Activated gamma-delta T cell (primary cell): Measurements from ENCODE around the gene LRP1.

Experiments
- DNase-seq: peaks from one replicate; lab custom pipeline; 2025; lab: John Stamatoyannopoulos, UW

The LRP1 gene

DNA sequence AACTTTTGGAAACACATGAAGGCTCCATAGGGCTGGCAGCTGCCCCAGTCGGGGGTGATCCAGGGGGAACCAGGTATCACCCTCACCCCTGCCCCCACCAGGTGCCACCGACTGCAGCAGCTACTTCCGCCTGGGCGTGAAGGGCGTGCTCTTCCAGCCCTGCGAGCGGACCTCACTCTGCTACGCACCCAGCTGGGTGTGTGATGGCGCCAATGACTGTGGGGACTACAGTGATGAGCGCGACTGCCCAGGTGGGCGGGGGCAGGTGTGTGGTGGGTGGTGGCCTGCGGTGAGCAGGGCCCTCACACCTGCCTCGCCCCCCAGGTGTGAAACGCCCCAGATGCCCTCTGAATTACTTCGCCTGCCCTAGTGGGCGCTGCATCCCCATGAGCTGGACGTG, 66.0 kb downstream of the LRP1 start:
- no peak for DNase-seq

DNA sequence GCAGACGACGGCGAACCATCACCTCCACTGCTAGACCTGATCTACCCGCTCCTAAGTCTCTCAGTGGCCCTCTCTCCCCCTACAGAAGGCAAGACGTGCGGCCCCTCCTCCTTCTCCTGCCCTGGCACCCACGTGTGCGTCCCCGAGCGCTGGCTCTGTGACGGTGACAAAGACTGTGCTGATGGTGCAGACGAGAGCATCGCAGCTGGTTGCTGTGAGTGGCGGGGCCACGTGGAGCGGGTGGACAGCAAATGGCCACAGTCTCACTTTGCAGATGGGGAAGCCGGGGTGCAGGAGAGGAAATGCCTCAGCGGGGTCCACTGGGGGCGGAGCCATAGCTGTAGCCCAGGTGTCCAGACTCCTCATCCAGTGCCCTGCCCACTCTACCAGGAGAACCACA, 66.9 kb downstream of the LRP1 start:
- no peak for DNase-seq

DNA sequence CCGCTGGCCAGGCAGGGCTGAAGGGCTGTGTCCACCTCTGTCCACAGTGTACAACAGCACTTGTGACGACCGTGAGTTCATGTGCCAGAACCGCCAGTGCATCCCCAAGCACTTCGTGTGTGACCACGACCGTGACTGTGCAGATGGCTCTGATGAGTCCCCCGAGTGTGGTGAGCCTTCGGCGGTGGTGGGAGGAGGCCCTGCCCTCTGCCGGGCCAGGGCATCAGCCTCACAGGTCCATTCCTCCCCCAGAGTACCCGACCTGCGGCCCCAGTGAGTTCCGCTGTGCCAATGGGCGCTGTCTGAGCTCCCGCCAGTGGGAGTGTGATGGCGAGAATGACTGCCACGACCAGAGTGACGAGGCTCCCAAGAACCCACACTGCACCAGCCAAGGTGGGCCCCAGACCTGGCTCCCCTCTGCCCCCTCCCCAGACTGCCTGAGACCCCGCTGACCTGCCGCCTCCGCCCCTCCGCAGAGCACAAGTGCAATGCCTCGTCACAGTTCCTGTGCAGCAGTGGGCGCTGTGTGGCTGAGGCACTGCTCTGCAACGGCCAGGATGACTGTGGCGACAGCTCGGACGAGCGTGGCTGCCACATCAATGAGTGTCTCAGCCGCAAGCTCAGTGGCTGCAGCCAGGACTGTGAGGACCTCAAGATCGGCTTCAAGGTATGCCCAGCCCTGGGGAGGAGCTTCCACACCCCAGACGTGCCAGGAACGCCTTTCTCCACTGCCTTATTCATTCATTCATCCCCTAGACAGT, 67.5 kb downstream of the LRP1 start:
- no peak for DNase-seq

DNA sequence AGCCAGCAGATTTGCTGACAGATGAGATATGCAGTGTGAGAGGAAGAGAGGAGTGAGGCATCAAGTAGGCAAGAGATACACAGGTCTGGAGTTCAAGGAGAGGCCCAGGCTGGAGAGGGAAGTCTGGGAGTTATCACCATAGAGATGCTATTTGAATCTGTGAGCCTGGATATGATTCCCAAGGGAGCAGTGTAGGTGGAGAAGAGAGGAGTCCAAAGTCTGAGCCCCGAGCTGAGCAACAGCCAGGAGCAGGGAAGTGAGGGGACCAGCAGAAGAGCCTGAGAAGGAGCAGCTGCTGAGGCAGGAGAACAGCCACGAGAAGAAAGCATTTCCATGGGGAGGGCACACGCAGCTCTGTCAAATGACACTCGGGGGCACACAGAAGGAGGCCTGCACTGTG, 68.2 kb downstream of the LRP1 start:
- DNase-seq = no peak

DNA sequence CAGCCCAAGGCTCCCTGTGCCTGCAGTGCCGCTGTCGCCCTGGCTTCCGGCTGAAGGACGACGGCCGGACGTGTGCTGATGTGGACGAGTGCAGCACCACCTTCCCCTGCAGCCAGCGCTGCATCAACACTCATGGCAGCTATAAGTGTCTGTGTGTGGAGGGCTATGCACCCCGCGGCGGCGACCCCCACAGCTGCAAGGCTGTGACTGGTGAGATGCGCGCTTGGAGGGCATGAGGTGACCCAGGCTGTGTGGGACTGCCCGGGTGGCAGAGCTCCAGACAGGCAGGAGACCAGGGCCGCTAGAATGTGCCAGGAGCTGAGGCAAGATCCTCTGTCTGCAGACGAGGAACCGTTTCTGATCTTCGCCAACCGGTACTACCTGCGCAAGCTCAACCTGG, 68.7 kb downstream of the LRP1 start:
- no peak for DNase-seq

DNA sequence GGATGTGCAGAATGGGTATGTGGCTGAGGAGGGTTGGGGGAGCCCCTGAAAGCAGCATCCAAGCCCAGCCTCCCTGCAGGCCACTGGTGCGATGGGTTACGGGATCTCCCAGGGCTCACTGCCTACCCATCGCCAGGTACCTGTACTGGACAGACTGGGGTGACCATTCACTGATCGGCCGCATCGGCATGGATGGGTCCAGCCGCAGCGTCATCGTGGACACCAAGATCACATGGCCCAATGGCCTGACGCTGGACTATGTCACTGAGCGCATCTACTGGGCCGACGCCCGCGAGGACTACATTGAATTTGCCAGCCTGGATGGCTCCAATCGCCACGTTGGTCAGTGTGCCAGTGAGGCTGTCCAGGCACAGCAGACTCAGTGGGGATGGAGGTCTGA, 70.0 kb downstream of the LRP1 start:
- no peak for DNase-seq

DNA sequence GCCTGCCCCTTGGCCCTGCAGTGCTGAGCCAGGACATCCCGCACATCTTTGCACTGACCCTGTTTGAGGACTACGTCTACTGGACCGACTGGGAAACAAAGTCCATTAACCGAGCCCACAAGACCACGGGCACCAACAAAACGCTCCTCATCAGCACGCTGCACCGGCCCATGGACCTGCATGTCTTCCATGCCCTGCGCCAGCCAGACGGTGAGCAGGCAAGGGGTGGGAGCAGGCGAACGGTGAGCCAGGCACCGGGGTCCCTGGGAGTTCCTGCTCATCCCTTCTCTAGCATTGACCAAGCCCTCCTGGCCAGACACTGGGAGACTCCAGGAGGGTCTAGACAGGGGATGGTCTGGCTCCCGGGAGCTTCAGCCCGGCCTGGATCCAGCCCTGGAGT, 70.9 kb downstream of the LRP1 start:
- no peak for DNase-seq

DNA sequence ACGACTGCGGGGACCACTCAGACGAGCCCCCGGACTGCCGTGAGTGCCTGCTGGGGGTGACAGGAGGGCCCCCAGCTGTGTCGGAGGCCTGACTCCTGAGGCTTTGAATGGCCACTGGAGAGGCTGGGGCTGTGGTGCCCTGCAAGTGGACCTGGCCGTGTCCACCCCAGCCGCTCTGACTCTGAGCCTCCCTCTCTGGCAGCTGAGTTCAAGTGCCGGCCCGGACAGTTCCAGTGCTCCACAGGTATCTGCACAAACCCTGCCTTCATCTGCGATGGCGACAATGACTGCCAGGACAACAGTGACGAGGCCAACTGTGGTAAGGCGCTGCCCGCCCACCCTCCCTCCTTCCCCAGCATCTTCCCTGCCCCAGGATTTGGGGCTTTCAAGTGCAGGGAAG, 72.2 kb downstream of the LRP1 start:
- DNase-seq = no peak

DNA sequence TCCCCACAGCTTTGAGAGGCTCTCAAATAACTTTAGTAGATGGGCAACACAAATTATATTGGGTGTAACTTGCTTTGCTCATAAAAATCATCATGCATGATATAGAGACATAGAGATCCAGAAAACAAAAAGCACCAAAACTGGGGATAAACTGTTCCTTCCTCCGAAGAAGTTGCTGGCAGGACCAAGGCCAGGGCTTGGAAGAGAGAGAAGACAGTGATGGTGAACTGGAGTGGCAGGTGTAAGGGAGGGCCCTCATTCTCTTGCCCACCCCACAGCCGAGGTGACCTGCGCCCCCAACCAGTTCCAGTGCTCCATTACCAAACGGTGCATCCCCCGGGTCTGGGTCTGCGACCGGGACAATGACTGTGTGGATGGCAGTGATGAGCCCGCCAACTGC, 72.9 kb downstream of the LRP1 start:
- no peak for DNase-seq

DNA sequence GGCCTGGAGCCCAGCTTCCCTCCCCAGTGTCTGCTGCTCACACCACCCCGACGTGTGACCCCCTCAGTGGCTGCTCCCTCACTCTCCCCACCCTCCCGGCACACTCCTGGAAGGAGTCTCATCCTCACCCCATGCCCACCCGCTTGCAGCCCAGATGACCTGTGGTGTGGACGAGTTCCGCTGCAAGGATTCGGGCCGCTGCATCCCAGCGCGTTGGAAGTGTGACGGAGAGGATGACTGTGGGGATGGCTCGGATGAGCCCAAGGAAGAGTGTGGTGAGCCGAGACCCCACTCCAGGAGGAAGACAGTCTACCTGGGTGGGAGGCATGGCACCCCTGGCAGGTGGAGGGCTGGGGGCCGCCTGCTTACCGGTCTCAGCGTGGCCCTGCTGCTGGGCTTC, 73.3 kb downstream of the LRP1 start:
- DNase-seq = no peak

DNA sequence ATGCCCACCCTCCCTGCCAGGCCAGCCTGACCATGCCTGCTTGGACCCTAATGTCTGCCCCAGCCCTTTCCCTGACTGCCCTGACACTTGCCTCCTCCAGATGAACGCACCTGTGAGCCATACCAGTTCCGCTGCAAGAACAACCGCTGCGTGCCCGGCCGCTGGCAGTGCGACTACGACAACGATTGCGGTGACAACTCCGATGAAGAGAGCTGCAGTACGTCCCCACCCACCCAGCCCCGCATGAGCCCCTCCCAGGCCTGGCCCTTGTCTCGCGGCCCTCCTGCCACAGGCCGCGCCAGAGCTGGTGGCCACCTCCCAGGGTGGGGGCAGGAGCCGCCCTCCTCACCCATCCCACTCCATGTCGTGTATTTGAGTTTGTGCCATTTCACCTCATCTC, 74.0 kb downstream of the LRP1 start:
- no peak for DNase-seq

DNA sequence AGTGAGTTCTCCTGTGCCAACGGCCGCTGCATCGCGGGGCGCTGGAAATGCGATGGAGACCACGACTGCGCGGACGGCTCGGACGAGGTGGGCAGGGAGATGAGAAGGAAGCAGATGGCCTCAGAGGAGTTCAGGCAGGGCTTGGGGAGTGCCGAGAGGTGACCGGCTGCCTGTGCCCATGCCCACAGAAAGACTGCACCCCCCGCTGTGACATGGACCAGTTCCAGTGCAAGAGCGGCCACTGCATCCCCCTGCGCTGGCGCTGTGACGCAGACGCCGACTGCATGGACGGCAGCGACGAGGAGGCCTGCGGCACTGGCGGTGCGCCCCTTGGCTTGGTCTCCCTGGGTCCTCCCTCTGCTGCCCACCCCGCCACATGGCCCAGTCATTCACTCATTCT, 74.9 kb downstream of the LRP1 start:
- no peak for DNase-seq

DNA sequence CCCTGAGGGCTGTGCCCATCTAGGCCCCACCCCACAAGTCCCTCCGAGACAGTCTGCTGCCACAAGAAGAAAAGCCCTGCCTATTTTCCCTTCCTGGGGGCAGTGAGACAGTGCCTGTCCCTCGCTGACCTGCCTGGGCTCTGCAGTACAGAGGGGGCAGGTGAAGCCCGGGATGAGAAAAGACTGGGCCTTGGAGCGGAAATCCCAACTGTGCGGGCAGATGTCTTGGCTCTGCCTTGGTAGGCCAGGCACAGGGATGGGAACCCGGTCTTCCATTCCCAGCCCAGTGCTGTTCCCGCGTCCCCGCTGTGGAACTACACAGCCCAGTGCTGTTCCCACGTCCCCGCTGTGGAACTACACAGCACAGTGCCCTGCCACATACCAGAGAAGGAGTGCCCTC, 75.5 kb downstream of the LRP1 start:
- DNase-seq = no peak

DNA sequence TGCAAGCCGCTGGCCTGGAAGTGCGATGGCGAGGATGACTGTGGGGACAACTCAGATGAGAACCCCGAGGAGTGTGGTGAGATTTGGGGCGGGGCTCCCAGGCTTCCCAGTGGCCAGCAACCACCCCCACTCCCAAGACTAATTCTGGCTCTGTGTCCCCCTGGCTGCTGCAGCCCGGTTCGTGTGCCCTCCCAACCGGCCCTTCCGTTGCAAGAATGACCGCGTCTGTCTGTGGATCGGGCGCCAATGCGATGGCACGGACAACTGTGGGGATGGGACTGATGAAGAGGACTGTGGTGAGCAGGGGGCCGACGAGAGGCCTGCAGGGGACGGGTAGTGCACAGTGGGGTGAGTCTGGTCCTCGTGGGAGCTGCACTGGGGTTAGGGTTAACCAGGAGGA, 76.2 kb downstream of the LRP1 start:
- DNase-seq = no peak

DNA sequence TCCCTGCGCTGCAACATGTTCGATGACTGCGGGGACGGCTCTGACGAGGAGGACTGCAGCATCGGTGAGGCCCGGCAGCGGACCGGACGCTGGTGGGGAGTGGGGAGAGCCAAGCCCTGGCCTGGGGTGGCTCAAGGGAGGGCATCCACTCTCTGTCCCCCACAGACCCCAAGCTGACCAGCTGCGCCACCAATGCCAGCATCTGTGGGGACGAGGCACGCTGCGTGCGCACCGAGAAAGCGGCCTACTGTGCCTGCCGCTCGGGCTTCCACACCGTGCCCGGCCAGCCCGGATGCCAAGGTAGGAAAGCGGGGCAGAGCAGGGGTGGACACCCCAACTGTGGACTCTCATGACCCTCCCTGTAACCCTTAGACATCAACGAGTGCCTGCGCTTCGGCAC, 76.9 kb downstream of the LRP1 start:
- DNase-seq = no peak

DNA sequence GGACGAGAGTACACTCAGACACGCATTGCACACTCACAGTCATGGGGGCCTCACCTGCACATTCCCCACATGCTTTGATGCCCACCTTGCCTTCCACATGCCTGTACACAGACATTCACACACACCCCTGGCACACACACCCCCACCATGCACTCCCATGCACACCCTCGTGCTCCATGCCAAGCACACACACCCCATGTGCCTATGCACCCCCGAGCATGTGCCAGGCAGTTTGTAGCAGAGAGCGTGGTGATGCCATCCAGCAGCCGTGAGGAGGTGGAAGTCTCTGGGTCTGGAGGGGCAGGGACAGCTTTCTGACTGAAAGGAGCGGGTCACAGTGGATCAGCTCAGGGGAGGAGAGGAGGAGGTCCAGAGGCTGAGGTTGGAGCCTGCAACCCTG, 77.6 kb downstream of the LRP1 start:
- DNase-seq = no peak

DNA sequence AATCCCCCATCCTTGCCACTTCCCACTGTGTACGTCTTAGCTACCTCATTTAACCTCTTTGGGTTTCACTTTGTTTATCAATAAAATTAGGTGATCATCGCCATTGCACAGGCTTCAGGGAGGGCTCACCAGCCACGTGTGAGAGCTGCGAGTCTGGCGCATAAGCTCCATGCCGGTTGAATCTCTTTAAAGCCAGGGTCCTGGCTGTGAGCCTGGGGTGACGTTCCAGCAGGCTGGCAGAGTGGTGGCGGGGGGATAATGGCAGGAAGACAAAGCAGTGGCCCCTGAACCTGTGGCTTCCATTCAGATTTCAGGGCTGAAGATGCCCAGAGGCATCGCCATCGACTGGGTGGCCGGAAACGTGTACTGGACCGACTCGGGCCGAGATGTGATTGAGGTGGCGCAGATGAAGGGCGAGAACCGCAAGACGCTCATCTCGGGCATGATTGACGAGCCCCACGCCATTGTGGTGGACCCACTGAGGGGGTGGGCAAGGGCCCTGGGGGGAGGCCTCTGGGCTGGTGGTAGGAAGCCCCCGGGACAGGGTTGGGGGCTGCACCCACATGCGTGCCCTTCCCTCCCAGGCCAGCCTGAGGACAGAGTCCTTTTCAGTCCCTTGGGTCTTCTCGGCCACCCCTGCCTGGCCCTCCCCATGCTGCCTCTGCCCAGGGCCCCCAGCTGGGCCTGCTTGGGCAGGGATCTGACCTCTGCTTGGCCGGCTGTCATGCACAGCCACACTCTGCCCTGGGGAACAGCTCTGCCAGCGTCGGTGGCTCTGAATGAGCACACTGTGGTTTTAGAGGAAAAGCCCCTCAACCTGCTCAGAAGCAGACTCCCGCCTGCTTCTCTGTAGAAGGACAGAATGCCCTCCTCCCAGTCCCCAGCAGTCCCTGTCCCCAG, 79.7 kb downstream of the LRP1 start:
- no peak for DNase-seq

DNA sequence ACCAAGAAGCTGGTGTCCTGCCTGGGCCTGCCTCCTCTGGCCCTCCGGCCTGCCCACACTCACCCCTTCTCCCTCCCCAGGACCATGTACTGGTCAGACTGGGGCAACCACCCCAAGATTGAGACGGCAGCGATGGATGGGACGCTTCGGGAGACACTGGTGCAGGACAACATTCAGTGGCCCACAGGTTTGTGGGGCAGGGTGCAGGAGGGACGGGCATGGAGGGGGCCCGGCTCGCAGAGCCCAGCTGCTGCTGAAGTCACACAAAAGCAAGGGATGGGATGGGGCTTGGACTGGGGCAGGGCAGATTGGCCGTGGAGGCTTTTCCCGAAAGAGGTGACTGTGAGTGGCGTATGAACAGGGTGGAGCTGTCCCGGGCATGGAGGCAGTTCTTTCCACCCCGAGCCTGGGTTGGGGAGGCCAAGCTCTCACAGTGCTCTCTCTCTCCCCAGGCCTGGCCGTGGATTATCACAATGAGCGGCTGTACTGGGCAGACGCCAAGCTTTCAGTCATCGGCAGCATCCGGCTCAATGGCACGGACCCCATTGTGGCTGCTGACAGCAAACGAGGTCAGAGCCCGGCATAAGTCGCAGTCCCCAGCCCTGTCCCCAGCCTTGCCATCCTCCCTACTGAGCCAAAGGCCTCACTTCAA, 80.5 kb downstream of the LRP1 start:
- no peak for DNase-seq

DNA sequence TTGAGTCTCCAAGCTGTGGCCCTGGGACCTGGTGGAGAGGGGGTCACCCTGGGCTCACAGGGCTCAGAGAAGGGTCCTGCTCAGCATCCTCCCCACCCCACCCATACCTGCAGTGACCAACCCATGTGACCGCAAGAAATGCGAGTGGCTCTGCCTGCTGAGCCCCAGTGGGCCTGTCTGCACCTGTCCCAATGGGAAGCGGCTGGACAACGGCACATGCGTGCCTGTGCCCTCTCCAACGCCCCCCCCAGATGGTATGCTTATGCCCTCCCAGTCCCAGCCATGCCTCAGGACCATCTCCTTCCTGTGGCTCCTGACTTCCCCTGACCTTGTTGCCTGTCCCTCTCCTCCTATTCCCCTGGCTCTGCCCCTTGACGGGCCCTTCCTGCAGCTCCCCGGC, 81.6 kb downstream of the LRP1 start:
- DNase-seq = no peak

DNA sequence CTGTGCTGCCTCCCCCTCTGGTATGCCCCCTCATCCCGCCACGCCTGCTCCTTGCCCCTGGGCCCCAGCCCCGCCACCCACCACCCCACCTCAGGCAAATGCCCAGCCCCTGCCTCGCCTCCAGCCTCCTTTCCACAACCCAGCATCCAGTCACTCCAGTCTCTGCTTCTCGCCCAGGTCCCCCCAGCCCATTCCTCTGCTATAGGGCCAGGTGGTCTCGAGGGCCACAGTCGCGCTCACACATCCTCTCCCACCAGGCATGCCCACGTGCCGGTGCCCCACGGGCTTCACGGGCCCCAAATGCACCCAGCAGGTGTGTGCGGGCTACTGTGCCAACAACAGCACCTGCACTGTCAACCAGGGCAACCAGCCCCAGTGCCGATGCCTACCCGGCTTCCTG, 82.2 kb downstream of the LRP1 start:
- no peak for DNase-seq

DNA sequence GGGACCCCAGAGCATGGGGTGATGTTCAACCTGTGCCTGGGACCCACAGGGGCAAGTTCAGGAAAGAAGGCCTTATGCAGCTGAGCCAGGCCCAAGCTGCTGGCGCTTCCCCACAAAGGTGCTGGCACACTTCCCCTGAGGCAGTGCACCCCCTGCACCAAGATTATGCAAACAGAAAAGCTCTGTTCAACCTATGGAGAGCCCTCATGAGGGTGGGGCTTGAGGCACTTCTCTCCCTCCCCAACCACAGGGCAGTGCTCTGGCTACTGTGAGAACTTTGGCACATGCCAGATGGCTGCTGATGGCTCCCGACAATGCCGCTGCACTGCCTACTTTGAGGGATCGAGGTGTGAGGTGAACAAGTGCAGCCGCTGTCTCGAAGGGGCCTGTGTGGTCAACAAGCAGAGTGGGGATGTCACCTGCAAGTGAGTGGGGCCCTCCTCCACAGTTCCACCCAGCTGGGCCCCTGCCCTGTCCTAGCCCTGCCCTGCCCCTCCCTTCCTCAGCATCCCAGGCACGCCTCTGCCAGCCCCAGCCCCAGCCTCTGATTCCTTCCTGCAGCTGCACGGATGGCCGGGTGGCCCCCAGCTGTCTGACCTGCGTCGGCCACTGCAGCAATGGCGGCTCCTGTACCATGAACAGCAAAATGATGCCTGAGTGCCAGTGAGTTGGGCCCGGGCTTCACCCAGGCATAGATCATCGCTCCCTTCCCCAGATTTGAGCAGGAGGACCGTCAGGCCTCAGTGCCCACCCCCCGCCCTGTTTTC, 82.8 kb downstream of the LRP1 start:
- DNase-seq = no peak
